ENCODE results near the gene DPM1.

DPM1 gene

GRCh38 chr20:50892394-50892793 lies 65.9 kb downstream of the DPM1 start:
- no peak for DNase-seq

GRCh38 chr20:50891138-50891537 lies 67.2 kb downstream of the DPM1 start:
- no peak for DNase-seq

GRCh38 chr20:50887576-50887975 lies 70.8 kb downstream of the DPM1 start:
- no peak for DNase-seq

GRCh38 chr20:50886184-50886790 lies 72.0 kb downstream of the DPM1 start:
- no peak for DNase-seq

DNA sequence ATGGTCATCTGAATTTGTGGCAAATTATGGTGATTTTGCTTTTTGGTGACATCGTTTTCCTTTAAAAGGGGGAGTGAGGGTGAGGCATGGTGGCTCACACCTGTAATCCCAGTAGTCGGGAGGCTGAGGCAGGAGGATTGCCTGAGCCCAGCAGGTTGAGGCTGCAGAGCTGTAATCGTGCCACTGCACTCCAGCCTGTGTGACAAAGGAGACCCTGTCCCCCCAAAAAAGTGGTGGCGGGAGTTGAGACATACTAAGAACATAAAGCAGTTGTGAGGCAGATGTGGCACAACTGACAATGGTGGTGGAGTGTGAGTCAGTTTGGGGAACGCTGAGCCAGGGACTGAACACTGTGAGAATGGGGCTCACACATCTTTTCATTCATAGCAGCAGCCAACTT lies 72.6 kb downstream of the DPM1 start:
- no peak for DNase-seq

GRCh38 chr20:50885068-50885467 lies 73.3 kb downstream of the DPM1 start:
- no peak for DNase-seq

All from DMS153 (cell line).